Type B pancreatic cell (in vitro differentiated cells): ENCODE data around the gene FICD. TPM values are rescaled to one million over a fixed set of nuclear protein-coding genes. Genes with fewer than 3 reads are reported as not detected.

Experiments
- DNase-seq: peaks from one replicate; pipeline ENCODE4 v3.0.0; 2021; ENCODE audit warnings: mixed read lengths; ENCODE audit not compliant: unreplicated experiment; ENCODE audit errors: extremely low spot score
- H3K27ac Mint-ChIP-seq: 2 replicates; pipeline ENCODE4 v1.8.0; 2021; ENCODE audit warnings: mild to moderate bottlenecking, mixed read lengths
- H3K27me3 Mint-ChIP-seq: 2 replicates; pipeline ENCODE4 v1.8.0; 2021; ENCODE audit warnings: mixed read lengths
- H3K36me3 Mint-ChIP-seq: 2 replicates; pipeline ENCODE4 v1.8.0; 2021; ENCODE audit warnings: mixed read lengths
- H3K4me1 Mint-ChIP-seq: one replicate; pipeline ENCODE4 v1.8.0; 2021; ENCODE audit warnings: mixed read lengths; ENCODE audit not compliant: unreplicated experiment
- H3K4me3 Mint-ChIP-seq: 2 replicates; pipeline ENCODE4 v1.8.0; 2021; ENCODE audit warnings: mild to moderate bottlenecking, mixed read lengths
- H3K9me3 Mint-ChIP-seq: 2 replicates; pipeline ENCODE4 v1.8.0; 2021; ENCODE audit warnings: mixed read lengths
- CTCF ChIP-seq: fragments of 200-600 bp; sonication (generic); conservative IDR thresholded peaks from 2 replicates; pipeline ENCODE4 v1.5.0; 2021; ENCODE audit warnings: antibody characterized with exemption, mild to moderate bottlenecking
- long read RNA-seq: library from polyadenylated mRNA; unstranded; transcript quantifications from one replicate; pipeline ENCODE4 v2.0.0, GENCODE V29; 2020
- total RNA-seq: library from RNA; stranded (reverse); gene quantifications from 2 replicates; pipeline ENCODE4 v1.2.1, GENCODE V29; 2021; ENCODE audit warnings: low replicate concordance

FICD gene
- 4.7 and 4.9 TPM in 2 replicates for total RNA-seq
- long read RNA-seq, partial matches to known transcripts: 0 of 2 reads
- long read RNA-seq, other reads (novel, unspliced or antisense): 0 of 2 reads

GRCh38 chr12:108514973-108515814, at the start of gene FICD:
FICD (plus strand) TSS chr12:108515277; CDS start chr12:108516973, 1,696 bp downstream.
- peak within 1 kb of the TSS; percentile 97 for H3K4me3 Mint-ChIP-seq
- H3K27me3 Mint-ChIP-seq: peaks cover 3% of the 10 kb centered on the region
- no peaks in the 10 kb centered on the region for H3K9me3 Mint-ChIP-seq
- DNase-seq: peak; percentile 99
- peaks cover 8% of the 10 kb centered on the region for H3K4me1 Mint-ChIP-seq
- H3K36me3 Mint-ChIP-seq: peaks cover 8% of the 10 kb centered on the region
- H3K27ac Mint-ChIP-seq: peak within 1 kb of the TSS; percentile 92
- no peak for TF ChIP-seq CTCF

DNA sequence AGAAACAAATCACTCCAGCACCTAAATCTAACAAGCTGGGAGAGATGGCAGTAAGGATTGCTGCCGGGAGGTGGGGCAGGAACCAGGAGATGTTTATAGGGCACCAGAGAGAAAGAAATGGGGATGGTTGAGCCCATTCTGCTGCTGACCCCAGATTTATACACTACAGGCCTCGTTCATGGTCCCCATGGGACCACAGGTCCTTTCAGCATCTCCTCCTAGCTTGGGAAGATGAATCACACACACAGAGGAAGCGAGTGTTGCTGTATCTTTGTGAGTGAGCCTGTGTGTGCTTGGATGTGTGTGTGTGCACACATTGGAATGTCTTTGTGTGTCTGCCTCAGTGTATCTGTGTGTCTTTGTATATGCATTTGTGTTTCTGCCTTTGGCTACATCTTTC, 49.7 kb upstream of the FICD start:
- no peak for TF ChIP-seq CTCF

GRCh38 chr12:108468196-108468968, 46.7 kb upstream of the FICD start:
- H3K36me3 Mint-ChIP-seq: no peaks in the 10 kb centered on the region
- DNase-seq: no peak
- no peaks in the 10 kb centered on the region for H3K9me3 Mint-ChIP-seq
- no peak overlapping the region for H3K4me3 Mint-ChIP-seq
- TF ChIP-seq CTCF: no peak
- peaks cover 35% of the 10 kb centered on the region for H3K27me3 Mint-ChIP-seq
- H3K4me1 Mint-ChIP-seq: no peaks in the 10 kb centered on the region
- no peak overlapping the region for H3K27ac Mint-ChIP-seq

More for the DNA sequence above, 49.7 kb upstream of the FICD start:
- DNase-seq: no peak
- Mint-ChIP-seq H3K36me3 (no peaks in the 10 kb centered on the region), H3K4me1 (peaks cover 7% of the 10 kb centered on the region), H3K27ac (no peak overlapping the region), H3K4me3 (no peak overlapping the region), H3K27me3 (peaks cover 34% of the 10 kb centered on the region), H3K9me3 (no peaks in the 10 kb centered on the region)

GRCh38 chr12:108473400-108474055, 41.5 kb upstream of the FICD start:
- Mint-ChIP-seq H3K27me3 (peaks cover 27% of the 10 kb centered on the region), H3K4me3 (no peak overlapping the region), H3K27ac (no peak overlapping the region), H3K4me1 (no peaks in the 10 kb centered on the region), H3K36me3 (no peaks in the 10 kb centered on the region), H3K9me3 (no peaks in the 10 kb centered on the region)
- TF ChIP-seq CTCF: no peak
- no peak for DNase-seq

DNA sequence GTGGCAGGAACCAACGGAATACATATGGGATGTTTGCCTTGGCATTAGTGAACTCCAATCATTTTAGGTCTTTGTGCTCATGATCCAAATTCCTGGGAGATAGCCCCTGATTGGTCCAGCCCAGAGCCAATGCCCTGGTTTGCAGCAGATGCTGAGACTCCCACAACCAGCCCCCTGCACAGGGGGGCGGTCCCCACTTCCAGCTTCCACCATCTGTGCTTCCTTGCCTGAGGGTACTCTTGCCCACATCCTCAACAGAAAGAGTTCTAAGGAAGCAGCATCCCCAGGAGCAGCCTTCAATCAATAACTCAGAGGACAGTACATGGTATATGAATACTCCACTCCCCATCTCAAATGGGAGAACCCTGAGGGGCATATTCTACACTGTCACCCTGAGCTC, 39.7 kb upstream of the FICD start:
- no peak overlapping the region for H3K4me3 Mint-ChIP-seq
- H3K27me3 Mint-ChIP-seq: peaks cover 27% of the 10 kb centered on the region

More for the DNA sequence above, 39.7 kb upstream of the FICD start:
- Mint-ChIP-seq H3K27ac (no peak overlapping the region), H3K36me3 (no peaks in the 10 kb centered on the region), H3K9me3 (no peaks in the 10 kb centered on the region), H3K4me1 (no peaks in the 10 kb centered on the region)
- no peak for TF ChIP-seq CTCF
- no peak for DNase-seq
